ENCODE results near the gene TOP3B. TPM values are rescaled to one million over a fixed set of nuclear protein-coding genes. Genes with fewer than 3 reads are reported as not detected.

TOP3B gene
- total and polyA plus RNA-seq, 10 of the 15 experiments (the other 5 are each of a cell fraction or from before 2014, with no cell fraction given): 0.60 to 47.3 (median 33.7) TPM

DNA sequence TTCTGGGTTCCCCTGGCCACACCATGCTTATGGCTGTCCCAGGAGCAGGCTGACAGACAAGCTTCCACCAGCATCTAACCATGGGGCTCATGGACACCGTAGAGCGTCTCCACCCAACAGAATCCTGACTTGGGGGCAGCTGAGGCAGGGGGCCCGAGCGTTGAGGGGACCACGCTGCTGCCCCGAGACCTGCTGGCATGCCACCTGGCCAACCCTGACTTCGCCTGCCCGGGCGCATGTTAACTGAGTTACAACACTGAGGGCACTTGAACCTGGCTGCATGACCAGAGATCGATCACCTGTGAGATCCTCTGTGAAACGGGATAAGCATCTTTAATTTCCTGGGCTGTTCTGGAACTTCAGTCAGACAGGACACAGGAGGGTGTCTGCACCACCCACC lies 43.7 kb downstream of the TOP3B start:
- SMC1A ChIA-PET (ENCODE audit: uncharacterized antibody, unreplicated experiment): interaction anchor here (0.6 to 1.8 kb wide), 9 partner anchors 11 to 1015 kb away, joined by 3 to 14 read pairs (median 4); partner anchors contain the start of gene PPM1F
- Histone ChIP-seq H3K27ac (ENCODE audit: control insufficient read depth, insufficient read depth) (no peak overlapping the region), H3K9me3 (replicated peaks; ENCODE audit: control insufficient read depth, insufficient read depth, low read length) (no peaks in the 10 kb centered on the region), H3K4me3 (no peak overlapping the region), H3K4me1 (ENCODE audit: control insufficient read depth, insufficient read depth, low read length) (peaks cover 16% of the 10 kb centered on the region), H3K36me3 (ENCODE audit: control insufficient read depth in 2 of 2, insufficient read depth in 2 of 2, low read length in 1 of 2) (no peaks in the 10 kb centered on the region), H3K9ac (ENCODE audit: control insufficient read depth, insufficient read depth, low read length) (no peak overlapping the region), H3K79me2 (ENCODE audit: control insufficient read depth, insufficient read depth, low read length) (no peaks in the 10 kb centered on the region), H4K20me1 (ENCODE audit: control insufficient read depth, insufficient read depth) (no peaks in the 10 kb centered on the region), H2AFZ (ENCODE audit: control insufficient read depth, low read depth, low read length) (no peak overlapping the region), H3K27me3 (replicated peaks in 1 of 2; ENCODE audit: control insufficient read depth in 2 of 2, insufficient read depth in 2 of 2, low read length in 1 of 2) (no peaks in the 10 kb centered on the region), H3K4me2 (ENCODE audit: control insufficient read depth, insufficient read depth) (no peak overlapping the region)
- FAIRE-seq: no peak
- peak; percentile 5 for ATAC-seq
- no TSS peak for BruUV-seq (replicated peaks)
- WGBS (ENCODE audit: insufficient coverage, insufficient replicate concordance, low lambda C conversion rate, missing lambda C conversion rate): 75% methylated on average over 10 of the region's 11 CpGs
- RAD21 ChIA-PET (ENCODE audit: unreplicated experiment): interaction anchor here (0.8 to 2.5 kb wide), 8 partner anchors 14 to 1036 kb away, joined by 3 to 17 read pairs (median 3); partner anchors contain the start of gene PPM1F
- CTCF ChIA-PET: interaction anchor here (0.6 to 8.1 kb wide), 18 partner anchors 12 to 1209 kb away, joined by 3 to 82 read pairs (median 4); partner anchors contain the start of genes PPM1F and YDJC
- TF ChIP-seq EZH2 (IDR thresholded peaks at IDR 0.05; ENCODE audit: borderline replicate concordance, control insufficient read depth, low read depth, low read length) (no peak), GABPA (IDR thresholded peaks at IDR 0.05; ENCODE audit: low read depth) (no peak), SMAD1 (IDR thresholded peaks at IDR 0.05; ENCODE audit: low read depth, partially characterized antibody) (no peak), RFX5 (IDR thresholded peaks at IDR 0.05; ENCODE audit: low read depth, low read length) (no peak), RB1 (IDR thresholded peaks at IDR 0.05; ENCODE audit: borderline replicate concordance) (no peak), NFXL1 (IDR thresholded peaks at IDR 0.05; ENCODE audit: borderline replicate concordance) (no peak), ZNF622 (IDR thresholded peaks at IDR 0.05) (no peak), POU2F2 (IDR thresholded peaks at IDR 0.05; ENCODE audit: borderline replicate concordance, low read depth, low read length) (no peak), RELA (IDR thresholded peaks at IDR 0.05; ENCODE audit: borderline replicate concordance, partially characterized antibody) (no peak), FOXM1 (IDR thresholded peaks at IDR 0.05; ENCODE audit: low read depth, low read length) (no peak), RAD51 (IDR thresholded peaks at IDR 0.05) (no peak)
- TF ChIP-seq, protein P1, sequence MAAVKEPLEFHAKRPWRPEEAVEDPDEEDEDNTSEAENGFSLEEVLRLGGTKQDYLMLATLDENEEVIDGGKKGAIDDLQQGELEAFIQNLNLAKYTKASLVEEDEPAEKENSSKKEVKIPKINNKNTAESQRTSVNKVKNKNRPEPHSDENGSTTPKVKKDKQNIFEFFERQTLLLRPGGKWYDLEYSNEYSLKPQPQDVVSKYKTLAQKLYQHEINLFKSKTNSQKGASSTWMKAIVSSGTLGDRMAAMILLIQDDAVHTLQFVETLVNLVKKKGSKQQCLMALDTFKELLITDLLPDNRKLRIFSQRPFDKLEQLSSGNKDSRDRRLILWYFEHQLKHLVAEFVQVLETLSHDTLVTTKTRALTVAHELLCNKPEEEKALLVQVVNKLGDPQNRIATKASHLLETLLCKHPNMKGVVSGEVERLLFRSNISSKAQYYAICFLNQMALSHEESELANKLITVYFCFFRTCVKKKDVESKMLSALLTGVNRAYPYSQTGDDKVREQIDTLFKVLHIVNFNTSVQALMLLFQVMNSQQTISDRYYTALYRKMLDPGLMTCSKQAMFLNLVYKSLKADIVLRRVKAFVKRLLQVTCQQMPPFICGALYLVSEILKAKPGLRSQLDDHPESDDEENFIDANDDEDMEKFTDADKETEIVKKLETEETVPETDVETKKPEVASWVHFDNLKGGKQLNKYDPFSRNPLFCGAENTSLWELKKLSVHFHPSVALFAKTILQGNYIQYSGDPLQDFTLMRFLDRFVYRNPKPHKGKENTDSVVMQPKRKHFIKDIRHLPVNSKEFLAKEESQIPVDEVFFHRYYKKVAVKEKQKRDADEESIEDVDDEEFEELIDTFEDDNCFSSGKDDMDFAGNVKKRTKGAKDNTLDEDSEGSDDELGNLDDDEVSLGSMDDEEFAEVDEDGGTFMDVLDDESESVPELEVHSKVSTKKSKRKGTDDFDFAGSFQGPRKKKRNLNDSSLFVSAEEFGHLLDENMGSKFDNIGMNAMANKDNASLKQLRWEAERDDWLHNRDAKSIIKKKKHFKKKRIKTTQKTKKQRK (IDR thresholded peaks at IDR 0.05; ENCODE audit: low read depth, low read length): no peak
- in situ Hi-C loops (cut with MboI) (loop anchor here (10.0 kb wide), 1 partner anchor 64 kb away; no protein-coding TSS in a partner anchor), intact Hi-C loops (cut with micrococcal nuclease; ENCODE audit: unreplicated experiment) (loop anchor here (1.0 to 10.0 kb wide), 7 partner anchors 14 to 1018 kb away; partner anchors contain the start of genes MAPK1 and PPM1F)
- POLR2A ChIA-PET: no interaction called here
- DNase-seq (ENCODE audit: low read depth, low spot score): no peak
